Measurements from ENCODE around the gene CABP2. TPM values are rescaled to one million over a fixed set of nuclear protein-coding genes. Genes with fewer than 3 reads are reported as not detected.
A peak's percentile ranks its signal among the peaks of the same experiment; 100 is the strongest.

Gene CABP2
- total RNA-seq, 2 donors from 2014 or later = not detected

GRCh38 chr11:67507242-67507863 lies 15.9 kb downstream of the CABP2 start:
- H3K4me3 ChIP-seq (ENCODE audit: low read length) = peak overlapping the region; percentile 87
- peak overlapping the region; percentile 85 for H3K4me3 Mint-ChIP-seq
- H3K27ac ChIP-seq (ENCODE audit: low read depth, low read length) = peak overlapping the region; percentile 68
- H3K4me1 Mint-ChIP-seq = peaks cover 23% of the 10 kb centered on the region
- H3K9me3 ChIP-seq (ENCODE audit: control insufficient read depth, low read length) = no peaks in the 10 kb centered on the region
- no peaks in the 10 kb centered on the region for H3K9me3 Mint-ChIP-seq
- peaks cover 12% of the 10 kb centered on the region for H3K4me1 ChIP-seq (ENCODE audit: control insufficient read depth, insufficient read depth, low read length)
- H3K27ac Mint-ChIP-seq = peak overlapping the region; percentile 89
- peaks cover 16% of the 10 kb centered on the region for H3K36me3 ChIP-seq (ENCODE audit: control insufficient read depth, insufficient read depth, low read length)
- 26 to 32% methylated on average over 30 to 33 of the region's 33 CpGs for WGBS, 2 experiments (ENCODE audit: insufficient coverage in 1 of 2, insufficient read length in 1 of 2)
- H3K27me3 Mint-ChIP-seq (ENCODE audit: insufficient read depth) = peaks cover 22% of the 10 kb centered on the region
- H3K27me3 ChIP-seq (ENCODE audit: control insufficient read depth, insufficient read depth, low read length, poor library complexity, severe bottlenecking) = peaks cover 17% of the 10 kb centered on the region
- no peak for DNase-seq
- TF ChIP-seq CTCF (conservative IDR thresholded peaks at IDR 0.05) = no peak
- peaks cover 11% of the 10 kb centered on the region for H3K36me3 Mint-ChIP-seq (ENCODE audit: low read depth)
- H3K9ac ChIP-seq (ENCODE audit: extremely low read depth, low read length, poor library complexity, severe bottlenecking) = peak overlapping the region; percentile 32

GRCh38 chr11:67506426-67507051 lies 16.7 kb downstream of the CABP2 start:
- Histone ChIP-seq H3K9me3 (ENCODE audit: control insufficient read depth, low read length) (no peaks in the 10 kb centered on the region), H3K36me3 (ENCODE audit: control insufficient read depth, insufficient read depth, low read length) (peaks cover 24% of the 10 kb centered on the region), H3K4me1 (ENCODE audit: control insufficient read depth, insufficient read depth, low read length) (peaks cover 12% of the 10 kb centered on the region), H3K27ac (ENCODE audit: low read depth, low read length) (no peak overlapping the region), H3K4me3 (ENCODE audit: low read length) (peak overlapping the region; percentile 87), H3K27me3 (ENCODE audit: control insufficient read depth, insufficient read depth, low read length, poor library complexity, severe bottlenecking) (peaks cover 14% of the 10 kb centered on the region), H3K9ac (ENCODE audit: extremely low read depth, low read length, poor library complexity, severe bottlenecking) (no peak overlapping the region)
- peak; percentile 27 for TF ChIP-seq CTCF (conservative IDR thresholded peaks at IDR 0.05)
- Mint-ChIP-seq H3K27me3 (ENCODE audit: insufficient read depth) (peaks cover 18% of the 10 kb centered on the region), H3K27ac (peak overlapping the region; percentile 91), H3K4me1 (peaks cover 23% of the 10 kb centered on the region), H3K36me3 (ENCODE audit: low read depth) (peaks cover 13% of the 10 kb centered on the region), H3K4me3 (peak overlapping the region; percentile 85), H3K9me3 (no peaks in the 10 kb centered on the region)
- no peak for DNase-seq
- 92 to 100% methylated on average over 1 to 16 of the region's 16 CpGs for WGBS, 2 experiments (ENCODE audit: insufficient coverage in 1 of 2, insufficient read length in 1 of 2)

DNA sequence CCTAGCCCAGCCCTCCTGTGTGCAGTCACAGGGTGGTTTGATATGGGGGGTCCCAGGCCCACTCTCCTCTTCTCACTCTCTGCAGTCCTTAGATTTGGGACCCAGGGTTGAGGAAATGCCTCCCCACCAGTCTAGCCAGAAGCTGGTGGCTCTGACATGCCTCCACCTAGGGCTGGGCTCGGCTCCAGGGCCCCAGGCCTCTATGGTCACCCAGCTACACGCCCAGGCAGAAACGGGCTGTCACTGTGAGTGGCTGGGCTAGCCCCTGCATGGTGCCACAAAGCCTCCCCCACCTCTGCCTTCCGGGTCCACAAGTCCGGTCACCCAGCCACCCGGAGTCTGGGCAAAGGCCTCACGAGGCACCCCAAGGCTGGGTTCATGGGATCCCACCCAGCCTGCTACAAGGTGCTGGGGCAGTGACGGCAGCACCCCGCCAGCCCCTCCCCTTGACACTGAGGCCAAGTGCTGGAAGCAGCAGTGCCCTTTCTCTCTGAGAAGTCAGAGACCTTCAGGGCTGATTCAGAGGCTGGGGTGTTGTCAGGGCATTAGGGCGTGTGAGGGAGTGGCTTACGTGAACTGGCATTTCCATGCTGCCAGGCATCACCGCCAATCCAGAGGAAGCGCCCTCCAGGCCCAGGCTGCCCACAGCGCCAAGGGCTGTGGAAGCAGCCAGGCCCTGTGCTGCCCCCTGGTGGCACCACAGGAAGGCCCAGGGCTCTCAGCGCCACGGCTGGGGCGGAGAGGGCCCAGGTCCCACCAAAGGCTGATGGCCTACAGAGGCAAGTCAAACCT lies 17.4 kb downstream of the CABP2 start:
- Mint-ChIP-seq H3K4me3 (peak overlapping the region; percentile 85), H3K27me3 (ENCODE audit: insufficient read depth) (peaks cover 12% of the 10 kb centered on the region), H3K4me1 (peaks cover 23% of the 10 kb centered on the region), H3K9me3 (no peaks in the 10 kb centered on the region), H3K36me3 (ENCODE audit: low read depth) (peaks cover 21% of the 10 kb centered on the region), H3K27ac (peak overlapping the region; percentile 91)
- Histone ChIP-seq H3K27ac (ENCODE audit: low read depth, low read length) (peak overlapping the region; percentile 70), H3K4me1 (ENCODE audit: control insufficient read depth, insufficient read depth, low read length) (peaks cover 12% of the 10 kb centered on the region), H3K36me3 (ENCODE audit: control insufficient read depth, insufficient read depth, low read length) (peaks cover 31% of the 10 kb centered on the region), H3K9me3 (ENCODE audit: control insufficient read depth, low read length) (no peaks in the 10 kb centered on the region), H3K4me3 (ENCODE audit: low read length) (peak overlapping the region; percentile 88), H3K9ac (ENCODE audit: extremely low read depth, low read length, poor library complexity, severe bottlenecking) (peak overlapping the region; percentile 34), H3K27me3 (ENCODE audit: control insufficient read depth, insufficient read depth, low read length, poor library complexity, severe bottlenecking) (peaks cover 8% of the 10 kb centered on the region)
- DNase-seq = peak; percentile 96
- WGBS, 2 experiments (ENCODE audit: insufficient coverage in 1 of 2, insufficient read length in 1 of 2) = 52 to 64% methylated on average over 11 to 17 of the region's 17 CpGs
- peak; percentile 99 for TF ChIP-seq CTCF (conservative IDR thresholded peaks at IDR 0.05)

All from endodermal cell (in vitro differentiated cells).